ENCODE data around the gene PRSS22.

The PRSS22 gene

DNA sequence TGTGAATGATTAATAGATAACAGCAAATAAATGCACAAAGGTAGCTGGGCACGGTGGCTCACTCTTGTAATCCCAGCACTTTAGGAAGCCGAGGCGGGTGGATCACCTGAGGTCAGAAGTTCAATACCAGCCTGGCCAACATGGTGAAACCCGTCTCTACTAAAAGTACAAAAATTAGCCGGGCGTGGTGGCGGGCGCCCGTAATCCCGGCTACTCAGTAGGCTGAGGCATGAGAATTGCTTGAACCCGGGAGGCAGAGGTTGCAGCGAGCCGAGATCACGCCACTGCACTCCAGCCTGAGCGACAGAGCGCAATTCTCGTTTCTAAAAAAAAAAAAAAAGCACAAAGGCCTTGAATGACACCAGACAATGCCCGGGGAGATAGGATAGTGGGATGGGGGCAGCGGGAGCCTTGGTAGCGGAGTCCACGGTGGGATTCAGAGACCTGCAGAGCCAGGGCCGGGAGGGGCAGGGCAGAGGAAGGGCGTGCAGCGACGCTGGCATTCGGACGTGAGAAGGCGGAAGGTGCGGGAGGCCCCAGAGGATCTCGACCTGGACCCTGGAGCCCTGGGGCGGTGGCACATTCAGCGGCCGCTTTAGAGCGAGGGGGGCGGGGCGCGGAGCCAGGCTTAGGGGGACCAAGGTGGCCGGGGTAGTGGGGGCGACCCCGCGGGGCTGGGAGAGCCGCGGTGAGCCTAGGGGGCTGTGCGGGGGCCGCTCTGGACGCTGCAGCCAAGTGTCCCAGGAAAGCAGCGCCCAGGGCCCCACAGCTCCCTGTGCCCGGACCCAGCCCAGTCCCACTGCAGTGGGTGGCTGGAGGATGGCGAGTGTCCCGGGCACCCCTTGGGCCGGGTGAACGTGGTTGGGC lies 24.0 kb upstream of the PRSS22 start:
- DNase-seq: no peak

DNA sequence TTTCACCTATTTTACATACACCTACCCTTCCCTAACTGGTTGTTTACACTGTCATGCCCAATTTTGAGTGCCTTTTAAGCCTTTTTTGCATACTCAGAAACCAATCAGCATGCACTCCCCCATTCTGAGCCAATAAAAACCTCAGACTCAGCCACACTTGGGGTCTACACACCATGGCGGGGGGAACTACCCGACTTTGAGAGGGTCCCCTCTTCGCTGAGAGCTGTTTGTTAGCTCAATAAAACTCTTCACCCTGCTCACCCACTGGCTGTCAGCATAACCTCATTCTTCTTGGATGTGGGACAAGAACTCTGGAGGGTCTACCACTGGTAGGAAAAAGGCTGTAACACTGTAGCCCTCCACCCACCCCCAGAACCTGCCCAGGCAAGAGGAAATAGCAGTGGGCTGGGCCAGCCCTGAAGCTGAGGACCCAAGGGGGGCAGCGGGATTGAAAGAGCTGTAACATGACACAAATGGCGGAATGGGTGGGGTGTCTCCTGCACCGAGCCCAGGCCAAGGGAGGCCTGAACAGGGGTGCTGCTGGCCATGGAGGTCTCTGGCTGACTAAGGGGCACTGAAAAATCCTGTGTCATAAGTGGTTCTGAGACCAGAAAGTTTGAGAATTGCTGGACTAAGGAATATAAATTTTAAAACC lies 22.0 kb upstream of the PRSS22 start:
- no peak for DNase-seq

DNA sequence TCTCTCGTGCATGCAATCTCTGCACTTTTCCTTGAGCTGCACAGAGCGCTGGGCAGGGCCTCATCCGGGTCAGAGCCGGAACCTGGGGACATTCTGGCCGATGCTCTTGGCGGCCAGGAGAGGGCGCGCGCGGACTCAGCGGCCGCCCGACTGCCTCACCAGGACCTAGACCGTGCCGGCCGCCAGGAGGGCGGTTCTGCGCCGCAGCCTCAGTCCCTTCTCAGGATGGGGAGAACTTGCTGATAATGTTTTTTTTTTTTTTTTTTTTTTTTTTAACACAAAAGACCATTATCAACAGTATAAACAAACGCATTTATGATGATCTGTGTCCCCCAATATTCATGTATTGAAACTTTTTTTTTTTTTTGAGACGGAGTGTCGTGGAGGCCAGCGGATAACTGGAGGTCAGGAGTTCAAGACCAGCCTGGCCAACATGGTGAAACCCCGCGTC lies 17.0 kb upstream of the PRSS22 start:
- peak; percentile 78 for DNase-seq

DNA sequence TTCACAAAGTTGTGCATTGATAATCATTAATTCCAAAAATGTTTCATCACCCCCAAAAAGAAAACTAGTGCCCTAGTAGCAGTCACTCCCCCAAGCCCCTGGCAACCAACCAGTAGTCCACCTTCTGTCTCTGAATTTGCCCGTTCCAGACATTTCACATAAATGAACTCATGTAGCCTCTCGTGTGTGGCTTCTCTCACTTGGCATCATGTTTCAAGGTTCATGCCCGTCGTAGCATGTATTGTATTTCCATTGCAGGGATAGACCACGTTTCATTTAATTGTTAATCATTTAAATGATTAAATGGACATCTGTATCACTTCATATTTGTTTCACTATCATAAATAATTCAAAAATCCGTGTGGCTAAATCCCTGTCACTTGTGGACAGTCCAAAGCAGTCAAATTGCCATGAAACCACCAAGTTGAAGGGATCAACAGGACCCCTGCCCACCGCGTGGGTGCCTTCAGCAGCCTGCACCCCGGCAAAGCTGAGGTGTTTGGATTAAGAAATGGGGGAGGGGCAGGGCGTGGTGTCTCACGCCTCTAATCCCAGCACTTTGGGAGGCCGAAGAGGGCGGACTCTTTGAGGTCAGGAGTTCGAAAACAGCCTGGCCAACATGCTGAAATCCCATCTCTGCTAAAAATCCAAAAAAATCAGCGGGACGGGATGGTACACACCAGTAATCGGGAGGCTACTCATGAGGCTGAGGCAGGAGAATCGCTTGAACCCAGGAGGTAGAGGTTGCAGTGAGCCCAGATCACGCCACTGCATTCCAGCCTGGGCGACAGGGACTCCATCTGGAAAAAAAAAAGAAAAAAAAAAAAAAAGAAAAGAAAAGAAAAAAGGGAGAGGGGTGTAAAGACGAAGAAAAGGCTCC lies 16.3 kb upstream of the PRSS22 start:
- DNase-seq: no peak

DNA sequence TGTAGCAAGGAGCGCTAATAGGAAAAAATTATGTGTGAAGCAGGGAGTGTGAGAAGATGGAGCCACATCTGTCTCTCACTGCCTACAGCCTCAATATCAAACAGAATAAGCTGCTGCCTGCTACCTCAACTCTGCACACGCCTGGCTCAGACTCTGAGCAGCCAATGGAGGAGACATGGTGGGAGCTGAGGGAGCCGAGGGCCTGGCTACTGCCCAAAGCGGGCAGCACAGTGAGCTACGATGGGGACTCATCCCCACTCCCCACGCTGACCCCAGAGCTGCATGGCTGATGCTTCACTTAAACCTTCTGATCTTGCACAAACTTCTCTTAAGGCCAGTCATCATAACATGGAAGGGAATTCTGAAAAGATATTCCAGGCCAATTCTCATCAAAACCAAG lies 14.0 kb upstream of the PRSS22 start:
- no peak for DNase-seq

DNA sequence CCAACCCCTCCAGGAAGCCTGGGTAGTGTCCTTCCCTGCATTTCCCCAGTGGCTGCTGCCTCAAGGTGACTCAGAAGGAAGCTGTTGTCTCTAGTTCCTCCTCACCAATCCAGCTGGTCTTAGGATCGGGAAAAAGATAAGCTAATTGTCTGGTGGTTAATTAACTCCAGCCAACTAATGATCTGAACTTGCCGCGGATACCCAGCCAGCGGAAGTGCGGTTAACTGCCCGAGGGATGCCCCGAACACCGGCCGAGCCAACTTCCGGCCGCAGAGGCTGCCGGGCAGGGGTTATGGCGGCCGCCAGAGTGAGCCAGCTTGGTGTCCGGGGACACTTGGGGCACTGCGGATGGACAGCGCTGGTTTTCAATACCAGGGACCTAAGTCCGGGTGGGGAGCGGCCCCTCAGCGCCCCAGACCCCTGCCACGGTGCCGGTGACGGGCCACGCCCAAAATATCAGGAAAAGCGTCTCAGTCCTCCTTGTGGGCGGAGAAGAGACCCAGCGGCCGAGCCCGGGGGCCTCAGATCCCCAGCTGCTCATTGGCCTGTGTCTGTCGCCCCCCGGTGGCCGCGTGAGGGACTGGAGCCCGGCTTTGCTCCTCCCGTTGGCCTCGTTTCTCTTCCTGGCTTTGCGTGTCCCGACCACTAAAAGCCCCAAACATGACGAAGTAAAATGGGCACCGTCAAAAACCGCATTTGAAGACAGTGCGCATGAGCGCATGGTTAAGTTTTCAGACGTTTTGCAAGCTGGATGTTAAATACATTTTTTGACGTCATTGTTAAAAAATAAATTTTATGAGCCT lies 10.2 kb upstream of the PRSS22 start:
- DNase-seq: peak; percentile 94

DNA sequence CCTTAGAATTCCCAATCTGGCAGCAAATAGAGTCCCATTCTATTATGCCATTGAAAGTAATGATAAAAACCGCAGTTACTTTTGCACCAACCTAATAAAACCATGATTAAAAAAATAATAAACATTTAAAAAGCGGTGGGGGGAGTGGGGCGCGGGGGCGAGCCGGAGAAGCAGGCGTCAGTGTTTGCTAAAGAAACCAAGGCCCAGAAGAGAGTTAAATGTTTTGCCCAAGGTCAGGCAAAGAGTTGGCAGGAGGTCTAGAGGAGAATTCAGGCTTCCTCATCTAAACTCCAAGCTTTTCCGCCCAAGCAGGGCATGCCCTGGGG lies 9.7 kb upstream of the PRSS22 start:
- DNase-seq: no peak

DNA sequence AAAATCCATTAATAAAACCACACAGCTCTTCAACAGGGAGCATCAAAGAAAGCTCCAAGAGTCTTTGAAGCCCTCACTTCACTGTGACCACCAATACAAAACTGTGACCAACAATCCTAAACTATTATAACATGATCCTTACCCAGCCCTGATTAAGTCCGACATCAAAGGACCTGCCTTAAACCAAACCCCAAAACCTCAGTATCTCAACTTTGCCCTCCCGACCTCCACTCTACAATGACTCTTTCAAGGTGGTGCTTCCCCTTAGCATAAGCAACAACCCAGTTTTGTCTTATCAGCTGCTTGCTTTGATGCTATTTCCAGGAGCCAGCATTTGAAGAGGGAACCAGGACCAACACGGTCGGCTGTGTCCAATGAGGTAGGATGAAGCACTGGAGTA lies 8.5 kb upstream of the PRSS22 start:
- DNase-seq: no peak

DNA sequence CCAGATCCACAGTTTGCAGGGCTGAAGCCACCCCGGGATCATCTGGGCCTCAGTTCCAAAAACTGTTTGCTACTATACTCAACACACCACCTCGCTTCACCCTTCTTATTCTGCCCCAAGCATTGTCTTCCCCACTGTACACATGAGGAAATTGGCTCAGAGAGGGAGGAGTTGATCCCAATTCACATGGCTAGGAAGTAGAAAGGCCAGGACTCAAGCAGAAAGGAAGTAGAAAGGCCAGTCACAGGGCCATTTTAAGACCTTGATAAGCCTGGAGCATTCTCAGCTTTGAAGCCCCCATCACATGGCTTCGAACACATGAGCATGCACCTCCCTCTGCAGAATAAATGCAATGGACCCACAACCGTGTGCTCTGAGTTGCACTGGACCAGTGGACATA lies 7.7 kb upstream of the PRSS22 start:
- no peak for DNase-seq

DNA sequence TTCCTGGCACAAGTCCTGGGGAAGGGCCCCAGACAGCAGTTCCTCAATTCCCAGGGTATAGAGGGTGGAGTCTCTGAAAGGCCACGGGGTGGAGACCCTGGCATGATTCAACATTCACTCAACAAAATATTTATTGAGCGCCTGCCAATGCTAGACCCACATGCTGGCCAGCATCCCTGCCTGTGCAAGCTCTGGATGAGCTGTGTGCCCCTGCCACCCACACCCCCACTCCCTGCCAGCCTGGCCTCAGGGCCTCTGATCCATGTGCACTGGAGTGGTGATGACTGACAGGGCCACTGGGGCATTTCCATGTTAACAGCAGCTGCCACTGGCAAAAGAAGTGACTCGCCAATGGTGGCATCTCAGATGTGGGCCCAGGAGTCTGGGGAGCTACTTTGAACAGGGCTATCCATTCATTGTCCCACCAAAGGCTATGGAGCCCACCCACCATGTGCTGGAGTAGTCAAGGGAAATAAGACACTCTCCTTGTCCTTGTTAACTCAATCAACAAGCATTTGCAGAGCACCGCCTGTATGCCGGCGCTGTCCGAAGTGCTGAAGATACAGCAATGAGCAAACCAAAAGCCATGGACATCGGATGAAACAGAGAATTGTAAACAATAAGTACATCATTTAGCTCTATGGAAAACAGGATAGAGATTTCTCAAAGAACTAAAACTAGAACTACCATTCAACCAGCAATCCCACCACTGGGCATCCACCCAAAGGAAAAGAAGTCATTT lies 3.0 kb upstream of the PRSS22 start:
- DNase-seq: no peak

DNA sequence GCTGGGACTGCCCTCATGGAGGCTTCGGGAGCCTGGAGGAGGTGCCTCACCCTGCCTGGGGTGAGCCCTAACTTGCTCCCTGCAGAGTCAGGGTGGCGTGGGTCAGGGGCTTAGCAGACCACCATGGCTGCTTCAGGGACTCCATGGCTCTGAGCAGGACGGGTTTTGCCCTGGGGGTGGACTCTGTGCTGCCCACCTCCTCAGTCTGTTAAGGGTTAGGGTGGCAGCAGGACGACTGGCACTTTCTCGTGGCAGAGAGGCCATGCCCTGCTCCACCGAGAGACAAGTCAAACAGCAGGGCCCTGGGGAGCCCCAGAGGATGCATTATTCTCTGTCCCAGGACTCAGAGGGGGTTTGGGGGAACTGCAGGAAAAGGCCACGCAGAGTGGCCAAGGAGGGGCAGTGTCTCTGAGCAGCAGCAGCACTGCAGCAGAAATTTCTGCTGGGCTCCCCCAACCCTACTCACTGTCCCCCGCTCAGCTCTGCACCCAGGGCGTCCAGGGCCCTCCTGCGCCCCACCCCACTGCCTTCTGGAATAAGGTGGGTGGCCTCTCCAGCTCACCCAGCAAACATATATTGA lies 1.8 kb upstream of the PRSS22 start:
- DNase-seq: no peak

DNA sequence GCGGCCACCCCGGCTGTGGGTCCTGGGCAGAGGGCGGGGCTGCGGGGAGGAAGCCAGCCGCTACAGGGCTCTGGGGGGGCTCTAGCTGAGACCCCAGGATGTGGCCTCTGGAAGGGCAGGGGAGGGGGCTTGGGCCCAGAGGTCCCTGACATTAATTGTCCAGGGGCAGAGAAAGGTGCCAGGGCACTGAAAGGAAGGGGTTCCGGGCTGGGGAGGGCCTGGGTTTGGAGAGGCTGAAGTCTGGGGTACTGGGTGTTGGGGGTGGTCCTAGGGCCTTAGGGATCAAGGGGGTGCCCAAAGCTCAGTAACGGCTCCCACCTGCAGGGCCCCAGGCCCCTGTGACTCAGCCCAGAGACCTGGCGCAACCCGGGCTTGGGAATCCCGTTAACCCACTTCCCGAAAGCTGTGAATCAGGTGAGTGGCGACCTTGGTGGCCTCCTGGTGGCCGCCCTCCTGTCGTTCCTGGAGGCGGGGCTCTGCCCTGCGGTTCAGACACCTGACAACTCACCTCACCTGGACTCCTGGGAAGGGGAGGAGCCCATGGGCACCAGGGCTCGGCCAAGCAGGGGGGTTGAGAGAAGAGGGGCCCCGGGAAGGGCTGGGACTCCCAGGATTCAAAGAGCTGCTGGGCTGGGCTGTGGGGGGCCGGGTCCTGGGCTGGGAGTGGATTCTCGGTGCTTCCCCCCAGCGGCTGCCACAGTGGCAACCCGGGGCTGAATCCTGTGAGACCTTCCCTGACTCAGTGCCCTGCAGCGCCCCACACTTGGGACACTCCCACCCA lies 465 bp upstream of the PRSS22 start:
- no peak for DNase-seq

DNA sequence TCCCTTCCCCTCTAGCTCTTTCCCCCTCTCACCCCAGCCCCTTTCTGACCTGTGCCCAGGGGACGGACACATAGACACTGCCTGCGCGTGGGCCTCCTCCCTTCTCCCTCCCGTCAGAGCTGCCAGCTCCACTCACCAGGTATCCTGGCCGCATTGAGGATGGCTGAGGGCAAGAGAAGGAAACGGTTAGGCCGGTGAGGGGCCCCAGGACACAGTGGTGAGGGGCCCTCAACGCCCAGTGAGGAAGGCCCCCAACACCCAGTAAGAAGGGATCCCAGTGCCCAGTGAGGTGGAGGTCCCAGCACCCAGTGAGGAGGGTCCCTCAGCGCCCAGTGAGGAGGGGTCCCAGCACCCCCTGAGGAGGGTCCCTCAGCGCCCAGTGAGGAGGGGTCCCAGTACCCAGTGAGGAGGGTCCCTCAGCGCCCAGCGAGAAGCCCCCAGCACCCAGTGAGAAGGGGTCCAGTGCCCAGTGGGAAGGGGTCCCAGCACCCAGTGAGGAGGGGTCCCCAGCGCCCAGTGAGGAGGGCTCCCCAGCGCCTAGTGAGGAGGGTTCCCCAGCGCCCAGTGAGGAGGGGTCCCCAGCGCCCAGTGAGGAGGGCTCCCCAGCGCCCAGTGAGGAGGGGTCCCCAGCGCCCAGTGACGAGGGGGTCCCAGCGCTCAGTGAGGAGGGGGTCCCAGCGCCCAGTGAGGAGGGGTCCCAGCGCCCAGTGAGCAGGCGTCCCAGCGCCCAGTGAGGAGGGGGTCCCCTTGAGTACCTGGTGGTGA lies 1.1 kb downstream of the PRSS22 start:
- no peak for DNase-seq

DNA sequence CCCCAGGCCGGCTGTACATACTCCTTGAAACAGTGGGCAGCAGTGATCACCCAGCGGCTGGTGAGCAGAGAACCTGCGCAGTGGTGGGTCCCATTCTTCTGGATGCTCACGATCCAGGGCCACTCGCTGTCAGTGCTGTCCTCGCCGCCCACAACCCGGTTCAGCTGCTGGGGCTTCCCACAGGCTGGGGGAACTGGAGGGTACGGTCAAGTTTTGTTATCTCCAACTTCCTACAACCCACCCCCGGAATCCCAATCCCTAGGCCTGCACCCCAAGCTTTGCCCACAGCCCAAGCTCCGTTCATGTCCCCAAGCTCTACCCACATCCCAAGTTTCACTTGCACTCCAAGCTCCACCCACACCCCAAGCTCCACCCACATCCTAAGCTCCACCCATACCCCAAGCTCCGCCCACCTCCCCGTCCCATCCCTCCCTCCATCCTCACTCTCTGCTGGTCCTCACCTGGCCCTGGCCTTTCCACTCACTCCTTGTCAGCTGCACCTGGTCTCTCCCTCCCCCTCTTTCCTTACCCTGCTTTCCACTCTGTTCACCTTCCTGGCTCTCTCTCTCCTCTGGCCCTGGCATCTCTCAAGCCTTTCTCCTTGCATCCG lies 1.8 kb downstream of the PRSS22 start:
- DNase-seq: no peak

DNA sequence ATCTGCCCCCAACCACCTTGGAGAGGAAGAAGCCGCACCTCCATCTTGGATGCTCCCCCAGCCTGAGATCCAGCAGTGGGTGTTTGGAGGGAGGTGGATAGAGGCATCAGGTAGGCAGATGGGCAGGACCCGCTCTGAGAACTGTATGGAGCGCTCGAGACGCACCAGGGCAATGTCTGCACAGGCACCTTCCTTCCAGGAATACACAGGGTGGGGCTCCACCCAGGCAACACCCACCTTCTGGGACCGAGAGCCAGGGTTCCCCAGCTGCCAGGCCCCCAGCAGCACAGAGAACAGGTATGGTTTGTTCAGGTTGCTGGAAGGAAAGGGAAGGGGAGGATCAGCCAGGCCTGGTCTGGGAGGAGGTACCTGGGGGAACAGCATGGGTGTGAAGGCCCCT lies 2.4 kb downstream of the PRSS22 start:
- no peak for DNase-seq

DNA sequence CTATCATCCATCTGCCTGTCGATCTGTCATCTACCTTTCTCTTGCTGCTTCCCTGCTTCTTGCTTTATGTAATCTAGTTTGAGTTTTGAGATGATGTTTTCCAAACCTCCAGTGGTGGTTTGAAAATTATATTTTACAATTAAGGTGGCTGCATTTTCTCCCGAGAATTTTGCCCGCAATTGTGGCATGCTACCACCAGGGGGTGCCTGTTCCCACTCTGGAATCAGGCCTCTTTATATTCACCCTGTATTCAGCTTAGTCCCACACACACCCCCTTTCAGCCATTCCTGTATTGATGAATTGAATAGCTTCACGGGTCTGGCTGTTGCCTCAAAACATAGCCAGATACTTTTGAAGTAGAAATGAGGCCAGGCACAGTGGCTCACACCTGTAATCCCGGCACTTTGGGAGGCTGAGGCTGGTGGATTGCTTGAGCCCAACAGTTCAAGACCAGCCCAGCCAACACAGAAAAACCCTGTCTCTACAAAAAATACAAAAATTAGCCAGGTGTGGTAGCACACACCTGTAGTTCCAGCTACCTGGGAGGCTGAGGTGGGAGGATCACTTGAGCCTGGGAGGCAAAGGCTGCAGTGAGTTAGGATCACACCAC lies 3.2 kb downstream of the PRSS22 start:
- DNase-seq: no peak

DNA sequence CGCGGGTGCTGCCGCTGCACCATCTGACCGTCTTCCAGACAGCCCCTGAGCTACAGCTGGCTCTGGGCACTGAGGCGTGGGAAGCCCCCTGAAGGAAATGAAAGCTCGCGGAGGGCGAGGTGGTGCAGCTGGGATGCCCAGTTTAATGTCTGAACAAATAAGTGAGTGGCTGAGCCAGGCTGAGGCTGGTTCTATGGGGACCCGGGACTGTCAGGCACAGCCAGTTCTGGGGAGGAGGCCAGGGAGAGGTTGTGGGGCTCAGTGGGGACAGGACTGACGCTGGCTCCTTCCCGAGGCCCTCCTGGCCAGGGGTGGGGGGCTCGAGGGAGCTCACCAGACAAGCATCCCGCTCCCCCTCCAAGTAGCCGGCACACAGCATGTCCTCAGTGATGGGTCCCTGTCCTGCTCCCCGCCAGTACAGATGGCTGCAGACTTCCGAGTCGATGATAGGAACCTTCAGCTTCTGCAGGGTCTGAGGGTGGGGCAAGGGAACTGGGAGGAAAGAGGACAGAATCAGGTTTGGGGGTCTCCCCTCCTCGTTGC lies 4.4 kb downstream of the PRSS22 start:
- DNase-seq: no peak

DNA sequence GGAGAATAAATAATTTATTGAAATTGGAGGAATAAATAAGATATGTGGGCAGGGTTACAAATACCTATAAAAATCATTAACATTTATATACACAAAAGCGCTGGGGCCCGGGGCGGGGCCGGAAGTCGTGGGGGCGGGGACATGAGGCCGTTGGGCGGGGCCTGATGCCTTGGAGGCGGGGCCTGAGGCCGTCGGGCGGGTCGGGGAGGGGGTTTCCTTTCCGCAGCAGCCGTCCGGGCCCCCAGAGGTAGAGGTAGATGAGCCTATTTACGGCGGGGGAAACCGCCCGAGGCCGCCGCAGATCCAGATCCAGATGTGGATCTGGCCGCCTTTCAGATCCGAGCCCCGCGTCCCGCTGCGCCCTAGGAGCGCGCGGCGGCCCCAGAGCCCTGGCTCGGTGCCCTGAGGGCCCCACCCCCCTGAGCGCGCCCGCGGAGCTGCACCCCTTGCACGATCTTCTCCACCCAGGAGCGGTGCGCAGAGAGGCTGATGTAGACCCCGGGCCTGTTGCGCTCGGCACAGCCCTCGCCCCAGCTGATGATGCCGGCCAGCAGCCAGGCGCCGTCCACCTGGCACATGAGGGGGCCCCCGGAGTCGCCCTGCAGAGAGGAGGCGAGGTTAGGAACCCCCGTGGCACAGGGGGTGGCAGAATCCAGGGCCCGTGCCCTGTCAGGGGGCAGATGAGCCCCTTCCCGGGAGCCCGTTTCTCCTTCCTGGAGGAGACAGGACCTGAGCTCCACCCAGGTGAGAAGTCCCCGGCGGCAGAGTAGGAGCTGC lies 5.1 kb downstream of the PRSS22 start:
- no peak for DNase-seq
